ENCODE data around the gene PLXNA3.

Gene PLXNA3

DNA sequence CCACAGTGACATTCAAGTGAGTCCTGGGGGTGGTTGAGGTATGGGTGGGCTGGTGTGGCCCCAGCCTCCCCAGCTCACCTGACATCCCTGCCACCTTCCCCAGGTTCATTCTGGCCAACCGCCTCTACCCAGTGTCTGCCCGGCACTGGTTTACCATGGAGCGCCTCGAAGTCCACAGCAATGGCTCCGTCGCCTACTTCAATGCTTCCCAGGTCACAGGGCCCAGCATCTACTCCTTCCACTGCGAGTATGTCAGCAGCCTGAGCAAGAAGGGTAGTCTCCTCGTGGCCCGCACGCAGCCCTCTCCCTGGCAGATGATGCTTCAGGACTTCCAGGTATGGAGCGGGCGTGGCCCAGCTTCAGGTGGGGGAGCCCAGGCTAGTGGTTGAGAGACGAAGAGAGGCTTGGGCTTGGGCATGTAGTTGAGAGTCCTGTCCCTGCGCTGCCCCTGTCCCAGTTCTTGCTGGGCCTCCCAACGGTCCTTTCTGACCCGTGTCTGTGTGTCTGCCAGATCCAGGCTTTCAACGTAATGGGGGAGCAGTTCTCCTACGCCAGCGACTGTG, 22.8 kb upstream of the PLXNA3 start:
- DNase-seq (ENCODE audit: low read depth in 2 of 2), result no peak

- peak in 1 of 2 donors; percentile 28 for DNase-seq (ENCODE audit: low read depth in 2 of 2)
These were observed 21.6 kb upstream of the PLXNA3 start for GRCh38 chrX:154436374-154436982.

GRCh38 chrX:154436983-154437752, 20.9 kb upstream of the PLXNA3 start, which contains the start of gene GDI1:
Gene GDI1 (plus strand): TSS chrX:154437154. CDS start chrX:154437255, 101 bp downstream.
- peak; percentile 27 to 33 for DNase-seq (ENCODE audit: low read depth in 2 of 2)

- no peak for DNase-seq (ENCODE audit: low read depth in 2 of 2)
These were observed 19.8 kb upstream of the PLXNA3 start for GRCh38 chrX:154437971-154438893.

DNA sequence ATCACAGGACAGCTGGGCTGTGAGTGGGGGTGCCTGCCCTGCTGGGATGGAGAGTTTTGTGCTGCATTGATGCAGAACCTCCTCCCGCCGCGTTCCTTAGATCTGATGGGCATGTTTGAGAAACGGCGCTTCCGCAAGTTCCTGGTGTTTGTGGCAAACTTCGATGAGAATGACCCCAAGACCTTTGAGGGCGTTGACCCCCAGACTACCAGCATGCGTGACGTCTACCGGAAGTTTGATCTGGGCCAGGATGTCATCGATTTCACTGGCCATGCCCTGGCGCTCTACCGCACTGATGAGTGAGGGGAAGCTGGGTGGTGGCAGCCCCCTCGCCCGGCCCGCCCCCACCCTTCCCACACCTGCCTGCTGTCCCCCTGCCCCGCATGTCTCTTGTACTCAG, 18.2 kb upstream of the PLXNA3 start:
- no peak for DNase-seq (ENCODE audit: low read depth in 2 of 2)

DNA sequence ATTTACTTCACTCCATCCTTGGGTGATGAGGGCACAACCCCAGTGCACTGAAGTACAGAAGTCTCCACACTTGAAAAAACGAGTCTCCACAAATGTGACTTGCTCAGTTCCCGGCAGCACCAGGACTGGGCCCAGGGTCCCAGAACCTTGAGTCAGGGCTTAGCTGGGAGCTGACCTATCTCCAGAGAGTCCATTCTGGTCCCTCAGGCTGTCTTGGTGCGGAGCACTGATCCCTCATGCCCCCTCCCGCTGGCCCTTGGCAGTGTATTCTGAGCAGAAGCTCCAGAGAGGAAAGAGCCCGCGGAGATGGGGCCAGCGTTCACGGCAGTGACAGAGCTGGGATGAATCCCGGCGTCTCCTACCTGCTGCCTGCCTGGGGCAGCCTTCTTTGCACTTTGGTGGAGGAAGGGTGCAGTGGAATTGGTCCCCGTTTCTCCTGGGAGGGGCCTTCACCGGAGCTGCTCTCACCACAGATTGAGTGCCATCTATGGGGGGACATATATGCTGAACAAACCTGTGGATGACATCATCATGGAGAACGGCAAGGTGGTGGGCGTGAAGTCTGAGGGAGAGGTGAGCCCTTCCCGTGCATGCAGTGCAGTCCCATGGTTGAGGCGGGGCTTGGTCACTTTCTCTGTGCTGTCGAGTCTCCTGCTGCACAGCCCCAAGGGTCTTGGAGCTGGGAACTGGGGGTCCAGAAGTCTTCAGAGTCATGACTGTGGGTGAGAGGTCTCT, 17.3 kb upstream of the PLXNA3 start:
- DNase-seq (ENCODE audit: low read depth in 2 of 2), result no peak

GRCh38 chrX:154441564-154441963, 16.5 kb upstream of the PLXNA3 start:
- no peak for DNase-seq (ENCODE audit: low read depth in 2 of 2)

DNA sequence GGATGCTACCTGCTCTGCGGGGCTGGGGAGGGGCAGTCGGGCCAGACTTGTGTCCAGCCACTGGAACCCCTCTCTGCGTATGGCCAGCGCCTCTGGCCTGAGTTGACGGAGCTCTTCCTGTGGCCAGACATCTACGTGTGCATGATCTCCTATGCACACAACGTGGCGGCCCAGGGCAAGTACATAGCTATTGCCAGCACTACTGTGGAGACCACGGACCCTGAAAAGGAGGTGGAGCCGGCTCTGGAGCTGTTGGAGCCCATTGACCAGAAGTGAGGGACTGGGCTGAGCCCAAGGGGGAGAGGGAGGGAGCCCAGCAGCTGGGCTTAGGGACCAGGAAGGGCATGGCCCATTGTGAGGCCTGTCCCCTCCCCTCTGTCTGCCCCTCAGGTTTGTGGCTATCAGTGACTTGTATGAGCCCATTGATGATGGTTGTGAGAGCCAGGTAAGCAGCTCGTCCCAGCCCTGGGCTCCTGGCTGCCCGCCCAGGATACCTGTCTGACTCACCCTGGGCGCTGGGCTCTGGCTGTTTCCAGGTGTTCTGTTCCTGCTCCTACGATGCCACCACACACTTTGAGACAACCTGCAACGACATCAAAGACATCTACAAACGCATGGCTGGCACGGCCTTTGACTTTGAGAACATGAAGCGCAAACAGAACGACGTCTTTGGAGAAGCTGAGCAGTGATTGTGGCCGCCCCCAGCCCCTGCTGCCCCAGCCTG, 15.9 kb upstream of the PLXNA3 start:
- DNase-seq (ENCODE audit: low read depth in 2 of 2), result no peak

GRCh38 chrX:154443479-154443910, 14.6 kb upstream of the PLXNA3 start:
- DNase-seq (ENCODE audit: low read depth in 2 of 2), result no peak

DNA sequence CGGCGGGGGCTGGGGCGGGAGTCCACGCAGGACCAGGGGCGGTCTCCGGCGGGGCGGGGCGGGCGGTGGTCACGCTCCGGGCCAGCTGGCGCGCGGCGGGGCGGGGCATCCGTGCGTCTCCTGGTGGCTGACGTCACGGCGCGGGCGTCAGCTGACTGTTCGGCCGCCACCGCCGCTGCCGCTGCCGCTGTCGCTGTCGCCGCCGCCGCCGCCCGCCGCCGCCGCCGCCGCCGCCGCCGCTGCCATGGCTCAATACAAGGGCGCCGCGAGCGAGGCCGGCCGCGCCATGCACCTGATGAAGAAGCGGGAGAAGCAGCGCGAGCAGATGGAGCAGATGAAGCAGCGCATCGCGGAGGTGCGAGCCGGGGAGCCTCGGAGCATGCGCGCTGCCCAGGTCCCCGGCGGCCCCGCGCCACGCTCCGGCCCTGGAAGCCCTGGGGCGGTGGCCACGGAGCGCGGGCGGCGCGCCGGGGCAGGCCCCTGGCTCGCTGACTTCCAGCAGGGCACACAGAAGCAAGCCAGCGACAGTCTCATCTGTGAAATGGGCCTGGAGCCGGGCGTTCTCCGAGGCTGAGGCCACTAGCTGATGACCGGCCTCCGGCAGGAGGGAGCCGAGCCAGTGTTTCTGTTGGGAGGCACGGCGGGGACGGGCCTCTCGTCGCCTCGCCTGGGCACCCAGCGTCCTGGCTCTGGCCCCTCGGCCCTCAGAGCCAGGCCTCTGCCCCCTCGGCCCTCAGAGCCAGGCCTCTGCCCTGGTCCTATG, 13.9 kb upstream of the PLXNA3 start, which contains the start of gene FAM50A:
FAM50A (plus strand) TSS at position 150 of the 763 bp plus-strand sequence; CDS start at position 245, 95 bp downstream.
- peak; percentile 63 to 64 for DNase-seq (ENCODE audit: low read depth in 2 of 2)

DNA sequence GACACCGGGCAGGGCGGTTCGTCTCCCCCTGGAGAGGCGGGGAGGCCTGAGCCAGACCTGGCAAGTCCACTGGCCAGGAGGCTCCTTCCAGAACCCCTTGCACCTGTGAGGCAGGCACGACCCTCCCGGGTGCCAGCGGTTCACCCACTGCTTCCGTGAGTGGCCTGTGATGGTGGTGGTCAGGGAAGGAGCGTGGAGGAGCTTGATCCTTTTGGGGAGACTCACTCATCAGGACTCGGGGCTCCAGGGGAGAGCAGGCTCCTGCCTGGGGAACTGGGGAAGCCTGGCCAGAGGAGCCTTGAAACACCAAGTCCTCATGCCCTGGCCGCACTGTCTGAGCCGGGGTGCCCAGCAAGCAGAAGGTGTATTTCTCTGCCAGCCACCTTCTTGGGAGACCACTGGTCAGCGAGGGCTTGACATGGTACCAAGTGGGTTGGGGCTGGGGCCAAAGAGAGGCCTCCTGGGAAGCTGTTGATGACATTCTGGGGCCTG, 13.3 kb upstream of the PLXNA3 start:
- no peak for DNase-seq (ENCODE audit: low read depth in 2 of 2)

DNA sequence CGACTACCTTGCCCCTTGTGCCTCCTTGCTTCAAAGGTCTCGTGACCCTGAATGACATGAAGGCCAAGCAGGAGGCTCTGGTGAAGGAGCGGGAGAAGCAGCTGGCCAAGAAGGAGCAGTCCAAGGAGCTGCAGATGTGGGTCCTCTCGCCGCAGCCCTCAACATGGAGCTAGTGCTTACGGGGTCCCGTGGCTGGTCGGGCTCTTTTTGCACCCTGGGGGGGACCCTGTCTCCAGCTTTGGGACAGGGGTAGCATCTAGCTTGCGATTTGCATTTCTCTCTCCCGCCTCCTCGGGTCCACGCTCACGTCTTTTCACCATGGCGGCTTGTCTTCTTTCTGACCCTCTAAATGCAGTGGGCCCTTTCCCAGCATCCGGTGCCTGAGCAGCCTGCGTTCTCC, 12.3 kb upstream of the PLXNA3 start:
- DNase-seq (ENCODE audit: low read depth in 2 of 2), result no peak

- no peak for DNase-seq (ENCODE audit: low read depth in 2 of 2)
These were observed 11.7 kb upstream of the PLXNA3 start for GRCh38 chrX:154446430-154446829.

- DNase-seq (ENCODE audit: low read depth in 2 of 2), result no peak
These were observed 9.6 kb upstream of the PLXNA3 start for GRCh38 chrX:154448484-154448883.

GRCh38 chrX:154449618-154450017, 8.5 kb upstream of the PLXNA3 start:
- DNase-seq (ENCODE audit: low read depth in 2 of 2), result no peak

DNA sequence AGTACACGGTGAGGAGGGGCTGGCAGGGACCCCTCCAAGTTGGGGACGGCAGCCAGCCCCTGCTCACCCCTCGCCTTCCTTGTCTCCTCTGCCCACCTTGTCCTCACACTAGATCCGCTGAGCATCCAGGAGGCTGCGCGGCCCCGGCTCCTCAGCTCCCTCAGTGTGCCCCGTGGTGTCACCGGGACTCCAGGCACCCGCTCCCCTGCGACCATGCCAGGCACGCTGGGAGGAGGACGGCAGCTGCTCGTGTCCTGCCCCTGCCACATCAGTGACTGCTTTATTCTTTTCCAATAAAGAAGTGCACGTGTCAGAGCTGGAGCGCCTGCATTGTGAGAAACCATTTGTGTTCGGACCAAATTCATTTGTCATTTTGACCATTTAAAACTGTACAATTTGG, 7.8 kb upstream of the PLXNA3 start:
- no peak for DNase-seq (ENCODE audit: low read depth in 2 of 2)

GRCh38 chrX:154452823-154453222, 5.3 kb upstream of the PLXNA3 start:
- no peak for DNase-seq (ENCODE audit: low read depth in 2 of 2)

GRCh38 chrX:154457491-154458115, 478 bp upstream of the PLXNA3 start:
- peak; percentile 29 to 42 for DNase-seq (ENCODE audit: low read depth in 2 of 2)

Data from stimulated activated CD8-positive, alpha-beta memory T cell treated with anti-CD3 and anti-CD28 coated beads, Interleukin-2, amount 100 ng/mL, for 48 hours (primary cell).